HG03097 (cell line): ENCODE measurements around the gene SPANXA1.
"Not testable (repeated sequence)": the region's sequence is repeated elsewhere in the genome, so short reads cannot be mapped to it uniquely, and the experiment has no call there.

Source experiments
- ATAC-seq: cut with Tn5 transposase; IDR thresholded peaks from one replicate; pipeline ENCODE4 v1.9.1; 2021; ENCODE audit not compliant: unreplicated experiment, low FRiP score

SPANXA1 gene, protein sequence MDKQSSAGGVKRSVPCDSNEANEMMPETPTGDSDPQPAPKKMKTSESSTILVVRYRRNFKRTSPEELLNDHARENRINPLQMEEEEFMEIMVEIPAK

DNA sequence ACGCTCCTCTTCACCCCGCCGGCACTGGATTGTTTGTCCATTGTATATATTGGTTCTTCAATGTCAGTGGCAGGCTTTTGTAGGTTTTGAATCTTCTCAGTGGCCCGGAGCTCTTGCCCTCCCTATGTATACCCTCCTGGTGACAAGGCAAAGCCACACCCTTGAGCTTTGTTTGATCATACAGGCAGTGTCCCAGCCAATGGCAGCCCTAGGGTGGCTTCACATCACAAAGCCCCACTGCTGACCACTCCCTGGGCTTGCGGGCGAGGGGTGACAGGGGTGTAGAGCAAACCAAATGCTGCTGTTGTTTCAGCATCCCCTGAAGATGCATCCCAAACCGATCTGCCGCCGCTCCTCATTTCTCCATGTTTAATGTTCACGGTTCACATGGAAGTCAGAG is at the start of gene SPANXA1:
Gene SPANXA1, minus strand, starts transcription at position 101 of the 400 bp plus-strand sequence. Its CDS starts 60 bp downstream, at position 41.
- ATAC-seq = not testable (repeated sequence)

DNA sequence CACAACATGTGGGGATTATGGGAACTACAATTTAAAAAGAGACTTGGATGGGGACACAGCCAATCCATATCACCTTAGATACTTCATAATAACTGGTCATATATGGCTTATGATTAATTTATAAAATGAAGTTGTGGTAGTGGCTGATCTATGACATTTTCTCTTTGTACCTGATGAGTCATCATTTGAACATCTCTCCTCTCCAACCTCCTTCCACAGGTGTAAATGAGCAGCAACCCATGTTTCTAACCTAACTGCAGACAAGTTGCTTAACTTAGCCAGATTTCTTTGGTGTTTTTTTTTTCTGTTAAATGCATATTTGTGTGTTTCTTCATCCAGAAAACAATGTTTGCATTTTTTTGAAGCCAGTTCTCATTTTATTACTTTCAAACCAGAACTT is 47.6 kb upstream of the SPANXA1 start:
- no peak for ATAC-seq

DNA sequence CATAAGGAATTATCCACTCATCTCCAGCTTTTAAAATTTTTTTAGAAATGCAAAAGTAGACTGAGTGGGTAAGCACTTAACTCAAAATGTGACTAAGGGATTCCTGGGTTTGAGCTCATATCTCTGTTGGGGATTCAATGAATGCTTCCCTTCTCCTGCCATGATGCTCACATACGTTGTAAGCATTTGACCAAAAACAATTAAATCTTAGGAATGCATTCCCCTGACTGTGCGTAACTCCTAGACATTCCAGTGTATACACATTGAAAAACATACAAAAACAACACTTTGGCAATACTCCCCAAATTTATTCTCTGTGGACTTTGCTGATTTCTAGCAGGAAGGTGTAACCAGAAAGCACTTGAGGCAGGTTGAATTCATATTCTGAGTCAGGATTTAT is 34.8 kb upstream of the SPANXA1 start:
- ATAC-seq = no peak

DNA sequence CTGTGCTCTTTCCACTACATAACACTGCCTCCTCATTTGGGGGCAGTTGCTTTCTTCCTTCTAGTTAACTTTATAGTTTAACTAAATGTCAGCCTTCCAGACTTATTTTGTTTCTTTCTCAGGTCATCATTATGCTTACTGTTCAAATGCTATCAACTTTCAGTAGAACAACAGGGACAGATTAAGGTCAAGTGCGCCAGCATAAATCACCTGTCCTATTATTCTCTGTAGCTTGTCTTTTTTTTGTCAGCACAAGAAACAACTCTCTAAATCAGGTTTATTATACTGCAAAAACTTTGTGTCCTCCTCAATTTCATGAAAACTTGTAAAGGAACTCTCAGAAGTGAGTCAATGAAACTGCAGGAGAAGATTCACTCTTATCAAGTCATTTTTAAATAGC is 24.6 kb upstream of the SPANXA1 start:
- ATAC-seq = no peak

DNA sequence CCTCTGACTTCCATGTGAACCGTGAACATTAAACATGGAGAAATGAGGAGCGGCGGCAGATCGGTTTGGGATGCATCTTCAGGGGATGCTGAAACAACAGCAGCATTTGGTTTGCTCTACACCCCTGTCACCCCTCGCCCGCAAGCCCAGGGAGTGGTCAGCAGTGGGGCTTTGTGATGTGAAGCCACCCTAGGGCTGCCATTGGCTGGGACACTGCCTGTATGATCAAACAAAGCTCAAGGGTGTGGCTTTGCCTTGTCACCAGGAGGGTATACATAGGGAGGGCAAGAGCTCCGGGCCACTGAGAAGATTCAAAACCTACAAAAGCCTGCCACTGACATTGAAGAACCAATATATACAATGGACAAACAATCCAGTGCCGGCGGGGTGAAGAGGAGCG is 4.9 kb upstream of the SPANXA1 start, which contains the start of gene SPANXA2:
Gene SPANXA2, plus strand, starts transcription at position 301 of the 400 bp plus-strand sequence. Its CDS starts 60 bp downstream, at position 361.
- not testable (repeated sequence) for ATAC-seq

DNA sequence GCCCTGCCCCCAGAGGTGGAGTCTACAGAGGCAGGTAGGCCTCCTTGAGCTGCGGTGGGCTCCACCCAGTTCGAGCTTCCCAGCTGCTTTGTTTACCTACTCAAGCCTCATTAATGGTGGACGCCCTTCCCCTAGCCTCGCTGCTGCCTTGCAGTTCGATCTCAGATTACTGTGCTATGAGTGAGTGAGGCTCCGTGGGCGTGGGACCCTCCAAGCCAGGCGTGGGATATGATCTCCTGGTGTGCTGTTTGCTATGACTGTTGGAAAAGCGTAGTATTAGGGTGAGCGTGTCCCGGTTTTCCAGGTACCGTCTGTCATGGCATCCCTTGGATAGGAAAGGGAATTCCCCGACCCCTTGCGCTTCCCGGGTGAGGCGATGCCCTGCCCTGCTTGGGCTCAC is 42.0 kb downstream of the SPANXA1 start:
- ATAC-seq = not testable (repeated sequence)
